ENCODE measurements around the gene RPGRIP1. TPM values are rescaled to one million over a fixed set of nuclear protein-coding genes. Genes with fewer than 3 reads are reported as not detected.
A peak's percentile ranks its signal among the peaks of the same experiment; 100 is the strongest.

Gene RPGRIP1
- total and polyA plus RNA-seq, 2 of the 4 experiments (the other 2 are of a cell fraction): not detected

DNA sequence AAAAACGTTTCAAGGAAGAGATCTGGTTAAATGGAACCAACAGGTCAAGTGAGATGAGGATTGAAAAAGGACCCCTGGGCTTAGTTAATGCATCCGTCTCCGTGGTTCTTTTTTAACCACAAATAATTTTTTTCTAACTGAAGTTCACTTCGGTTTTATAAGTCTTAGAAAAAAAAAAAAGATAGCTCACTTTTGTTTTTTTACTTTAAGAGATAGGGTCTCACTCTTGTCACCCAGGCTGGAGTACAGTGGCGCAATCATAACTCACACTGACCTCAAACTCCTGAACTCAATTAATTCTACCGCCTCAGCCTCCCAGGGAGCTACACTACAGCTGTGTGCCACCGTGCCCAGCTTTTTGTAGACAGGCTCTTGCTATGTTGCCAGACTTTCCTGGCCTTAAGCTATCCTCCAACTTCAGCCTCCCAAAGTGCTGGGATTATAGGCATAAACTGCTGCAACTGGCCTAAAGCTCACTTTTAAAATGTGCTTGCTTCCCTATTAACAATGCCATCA lies 22.4 kb upstream of the RPGRIP1 start:
- POLR2A ChIA-PET (ENCODE audit: unreplicated experiment): interaction anchor here (0.6 kb wide), 2 partner anchors 10 to 17 kb away, joined by 3 read pairs; no protein-coding TSS in a partner anchor
- peaks cover 21% of the 10 kb centered on the region for H3K9me1 ChIP-seq (ENCODE audit: insufficient read depth, low read length)
- BruUV-seq (replicated peaks): no TSS peak
- dilution Hi-C loops (cut with HindIII; ENCODE audit: low sequenced_read_pairs, unreplicated experiment) (no loop called here), intact Hi-C loops (cut with micrococcal nuclease) (no loop called here), in situ Hi-C loops (cut with MboI; ENCODE audit: low sequenced_read_pairs) (no loop called here)
- H2AK5ac ChIP-seq (ENCODE audit: low read depth, low read length): no peak overlapping the region
- ATAC-seq (ENCODE audit: low read depth): no peak
- H2AFZ ChIP-seq (replicated peaks; ENCODE audit: low read length, poor library complexity): no peak overlapping the region
- H2AK9ac ChIP-seq (replicated peaks; ENCODE audit: low read depth, low read length, poor library complexity): no peak overlapping the region
- peaks cover 95% of the 10 kb centered on the region for H4K20me1 ChIP-seq (ENCODE audit: insufficient read depth, low read length)
- H3K36me3 ChIP-seq (ENCODE audit: control insufficient read depth, insufficient read depth, low read length): peaks cover 38% of the 10 kb centered on the region
- no peak overlapping the region for H3K27ac ChIP-seq (ENCODE audit: insufficient read depth, low read length)
- no peak overlapping the region for H2BK120ac ChIP-seq (ENCODE audit: low read depth, low read length)
- peaks cover 4 to 42% of the 10 kb centered on the region in 2 experiments; a peak in 3 of 4 replicates for H3K79me1 ChIP-seq (ENCODE audit: low read depth in 1 of 2, low read length in 2 of 2)
- peak overlapping the region; percentile 24; the same call in 1 of the 2 replicates for H3K23ac ChIP-seq (ENCODE audit: low read depth, low read length)
- no peak overlapping the region for H2BK20ac ChIP-seq (ENCODE audit: low read depth, low read length)
- TF ChIP-seq SMC3 (IDR thresholded peaks at IDR 0.05; ENCODE audit: low read depth, low read length) (no peak), CEBPB (IDR thresholded peaks at IDR 0.05; ENCODE audit: low read depth, low read length) (peak; percentile 56), FOS (IDR thresholded peaks at IDR 0.05; ENCODE audit: low read depth, low read length) (no peak), CHD1 (IDR thresholded peaks at IDR 0.05; ENCODE audit: low read depth, low read length) (no peak)
- TF ChIP-seq, protein P1, sequence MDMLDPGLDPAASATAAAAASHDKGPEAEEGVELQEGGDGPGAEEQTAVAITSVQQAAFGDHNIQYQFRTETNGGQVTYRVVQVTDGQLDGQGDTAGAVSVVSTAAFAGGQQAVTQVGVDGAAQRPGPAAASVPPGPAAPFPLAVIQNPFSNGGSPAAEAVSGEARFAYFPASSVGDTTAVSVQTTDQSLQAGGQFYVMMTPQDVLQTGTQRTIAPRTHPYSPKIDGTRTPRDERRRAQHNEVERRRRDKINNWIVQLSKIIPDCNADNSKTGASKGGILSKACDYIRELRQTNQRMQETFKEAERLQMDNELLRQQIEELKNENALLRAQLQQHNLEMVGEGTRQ (IDR thresholded peaks at IDR 0.05; ENCODE audit: low read depth, low read length): no peak
- TF ChIP-seq, protein P2, sequence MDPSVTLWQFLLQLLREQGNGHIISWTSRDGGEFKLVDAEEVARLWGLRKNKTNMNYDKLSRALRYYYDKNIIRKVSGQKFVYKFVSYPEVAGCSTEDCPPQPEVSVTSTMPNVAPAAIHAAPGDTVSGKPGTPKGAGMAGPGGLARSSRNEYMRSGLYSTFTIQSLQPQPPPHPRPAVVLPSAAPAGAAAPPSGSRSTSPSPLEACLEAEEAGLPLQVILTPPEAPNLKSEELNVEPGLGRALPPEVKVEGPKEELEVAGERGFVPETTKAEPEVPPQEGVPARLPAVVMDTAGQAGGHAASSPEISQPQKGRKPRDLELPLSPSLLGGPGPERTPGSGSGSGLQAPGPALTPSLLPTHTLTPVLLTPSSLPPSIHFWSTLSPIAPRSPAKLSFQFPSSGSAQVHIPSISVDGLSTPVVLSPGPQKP (IDR thresholded peaks at IDR 0.05; ENCODE audit: borderline replicate concordance, low read depth, low read length): no peak
- TF ChIP-seq, protein P3, sequence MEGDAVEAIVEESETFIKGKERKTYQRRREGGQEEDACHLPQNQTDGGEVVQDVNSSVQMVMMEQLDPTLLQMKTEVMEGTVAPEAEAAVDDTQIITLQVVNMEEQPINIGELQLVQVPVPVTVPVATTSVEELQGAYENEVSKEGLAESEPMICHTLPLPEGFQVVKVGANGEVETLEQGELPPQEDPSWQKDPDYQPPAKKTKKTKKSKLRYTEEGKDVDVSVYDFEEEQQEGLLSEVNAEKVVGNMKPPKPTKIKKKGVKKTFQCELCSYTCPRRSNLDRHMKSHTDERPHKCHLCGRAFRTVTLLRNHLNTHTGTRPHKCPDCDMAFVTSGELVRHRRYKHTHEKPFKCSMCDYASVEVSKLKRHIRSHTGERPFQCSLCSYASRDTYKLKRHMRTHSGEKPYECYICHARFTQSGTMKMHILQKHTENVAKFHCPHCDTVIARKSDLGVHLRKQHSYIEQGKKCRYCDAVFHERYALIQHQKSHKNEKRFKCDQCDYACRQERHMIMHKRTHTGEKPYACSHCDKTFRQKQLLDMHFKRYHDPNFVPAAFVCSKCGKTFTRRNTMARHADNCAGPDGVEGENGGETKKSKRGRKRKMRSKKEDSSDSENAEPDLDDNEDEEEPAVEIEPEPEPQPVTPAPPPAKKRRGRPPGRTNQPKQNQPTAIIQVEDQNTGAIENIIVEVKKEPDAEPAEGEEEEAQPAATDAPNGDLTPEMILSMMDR (conservative IDR thresholded peaks at IDR 0.05; ENCODE audit: low read depth, low read length): no peak
- H4K91ac ChIP-seq (ENCODE audit: insufficient read depth, low read depth, low read length): no peak overlapping the region
- H3K4me3 ChIP-seq (ENCODE audit: insufficient read depth, low read depth, low read length): no peak overlapping the region
- WGBS, 2 experiments (ENCODE audit: extremely low coverage in 2 of 2, insufficient read length in 1 of 2): 92% methylated on average over 2 of the region's 7 CpGs; no CpG with 5 or more reads in 1 of the 2 experiments
- H4K8ac ChIP-seq (ENCODE audit: low read depth in 2 of 2, low read length in 2 of 2): no peak overlapping the region; a peak in 1 of 4 replicates
- H2BK5ac ChIP-seq (ENCODE audit: low read depth, low read length, poor library complexity, severe bottlenecking): no peak overlapping the region
- H3K4ac ChIP-seq (ENCODE audit: low read depth, low read length): no peak overlapping the region
- DNase-seq: no peak
- H2BK15ac ChIP-seq (ENCODE audit: low read depth, low read length): no peak overlapping the region
- H3K4me2 ChIP-seq (ENCODE audit: low read depth, low read length): no peak overlapping the region
- no peak overlapping the region for H4K5ac ChIP-seq (ENCODE audit: low read depth, low read length)
- no peak overlapping the region for H3K18ac ChIP-seq (ENCODE audit: low read depth, low read length)
- H3K9me3 ChIP-seq (ENCODE audit: control insufficient read depth, insufficient read depth, low read length): no peaks in the 10 kb centered on the region
- H3K9ac ChIP-seq (ENCODE audit: low read depth, low read length): no peak overlapping the region
- peaks cover 8% of the 10 kb centered on the region for H3K4me1 ChIP-seq (ENCODE audit: control insufficient read depth, insufficient read depth, low read length)
- H3K56ac ChIP-seq (ENCODE audit: extremely low read depth, insufficient read depth, low read length): no peak overlapping the region
- CTCF ChIA-PET: no interaction called here
- H3K14ac ChIP-seq (replicated peaks; ENCODE audit: low read depth, low read length): no peak overlapping the region; the same call in 1 of the 2 replicates
- no peaks in the 10 kb centered on the region for H3K27me3 ChIP-seq (ENCODE audit: control insufficient read depth, insufficient read depth, low read length)

Data from IMR-90 (cell line).